Measurements from ENCODE around the gene TAMALIN. TPM values are rescaled to one million over a fixed set of nuclear protein-coding genes. Genes with fewer than 3 reads are reported as not detected.

TAMALIN gene
- total and polyA plus RNA-seq, 2 donors from 2014 or later, result 22.3 to 52.3 TPM

- Histone ChIP-seq H3K27me3 (ENCODE audit: control insufficient read depth, insufficient read depth, low read length) (no peaks in the 10 kb centered on the region), H3K36me3 (ENCODE audit: control insufficient read depth in 2 of 3, insufficient read depth in 3 of 3, low read length in 3 of 3) (peaks cover 0 to 56% (median 13%) of the 10 kb centered on the region in 3 donors), H3K9me3 (ENCODE audit: control insufficient read depth in 2 of 3, insufficient read depth in 1 of 3, low read length in 3 of 3) (no peaks in the 10 kb centered on the region), H3K4me1 (ENCODE audit: control insufficient read depth in 2 of 3, insufficient read depth in 2 of 3, low read depth in 1 of 3, low read length in 3 of 3) (peaks cover 0 to 10% (median 0%) of the 10 kb centered on the region in 3 donors), H3K4me3 (ENCODE audit: low read length in 3 of 3) (no peak overlapping the region), H3K27ac (ENCODE audit: low read depth in 2 of 2, low read length in 2 of 2) (no peak overlapping the region), H3K9ac (ENCODE audit: low read length in 3 of 3) (no peak overlapping the region)
- intact Hi-C loops (cut with DNase I), result no loop called here
- FAIRE-seq, result no peak
- peak in 1 of 5 donors; percentile 37 for DNase-seq
- TF ChIP-seq, protein P1, sequence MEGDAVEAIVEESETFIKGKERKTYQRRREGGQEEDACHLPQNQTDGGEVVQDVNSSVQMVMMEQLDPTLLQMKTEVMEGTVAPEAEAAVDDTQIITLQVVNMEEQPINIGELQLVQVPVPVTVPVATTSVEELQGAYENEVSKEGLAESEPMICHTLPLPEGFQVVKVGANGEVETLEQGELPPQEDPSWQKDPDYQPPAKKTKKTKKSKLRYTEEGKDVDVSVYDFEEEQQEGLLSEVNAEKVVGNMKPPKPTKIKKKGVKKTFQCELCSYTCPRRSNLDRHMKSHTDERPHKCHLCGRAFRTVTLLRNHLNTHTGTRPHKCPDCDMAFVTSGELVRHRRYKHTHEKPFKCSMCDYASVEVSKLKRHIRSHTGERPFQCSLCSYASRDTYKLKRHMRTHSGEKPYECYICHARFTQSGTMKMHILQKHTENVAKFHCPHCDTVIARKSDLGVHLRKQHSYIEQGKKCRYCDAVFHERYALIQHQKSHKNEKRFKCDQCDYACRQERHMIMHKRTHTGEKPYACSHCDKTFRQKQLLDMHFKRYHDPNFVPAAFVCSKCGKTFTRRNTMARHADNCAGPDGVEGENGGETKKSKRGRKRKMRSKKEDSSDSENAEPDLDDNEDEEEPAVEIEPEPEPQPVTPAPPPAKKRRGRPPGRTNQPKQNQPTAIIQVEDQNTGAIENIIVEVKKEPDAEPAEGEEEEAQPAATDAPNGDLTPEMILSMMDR (IDR thresholded peaks at IDR 0.05; ENCODE audit: borderline replicate concordance, extremely low read depth, insufficient read depth), result no peak
Observed at GRCh38 chr12:52055731-52056711, 49.3 kb downstream of the TAMALIN start.

GRCh38 chr12:52056801-52057637 is 50.3 kb downstream of the TAMALIN start:
- FAIRE-seq (no peak), DNase-seq (no peak)
- TF ChIP-seq, protein P1 (IDR thresholded peaks at IDR 0.05; ENCODE audit: borderline replicate concordance, extremely low read depth, insufficient read depth), result no peak
- Histone ChIP-seq H3K4me1 (ENCODE audit: control insufficient read depth in 2 of 3, insufficient read depth in 2 of 3, low read depth in 1 of 3, low read length in 3 of 3) (peaks cover 0 to 8% (median 0%) of the 10 kb centered on the region in 3 donors), H3K27me3 (ENCODE audit: control insufficient read depth, insufficient read depth, low read length) (no peaks in the 10 kb centered on the region), H3K4me3 (ENCODE audit: low read length in 3 of 3) (no peak overlapping the region), H3K36me3 (ENCODE audit: control insufficient read depth in 2 of 3, insufficient read depth in 3 of 3, low read length in 3 of 3) (peaks cover 0 to 56% (median 13%) of the 10 kb centered on the region in 3 donors), H3K9me3 (ENCODE audit: control insufficient read depth in 2 of 3, insufficient read depth in 1 of 3, low read length in 3 of 3) (no peaks in the 10 kb centered on the region), H3K27ac (ENCODE audit: low read depth in 2 of 2, low read length in 2 of 2) (no peak overlapping the region), H3K9ac (ENCODE audit: low read length in 3 of 3) (peak overlapping the region in 1 of 3 donors; percentile 12)
- intact Hi-C loops (cut with DNase I), result no loop called here

DNA sequence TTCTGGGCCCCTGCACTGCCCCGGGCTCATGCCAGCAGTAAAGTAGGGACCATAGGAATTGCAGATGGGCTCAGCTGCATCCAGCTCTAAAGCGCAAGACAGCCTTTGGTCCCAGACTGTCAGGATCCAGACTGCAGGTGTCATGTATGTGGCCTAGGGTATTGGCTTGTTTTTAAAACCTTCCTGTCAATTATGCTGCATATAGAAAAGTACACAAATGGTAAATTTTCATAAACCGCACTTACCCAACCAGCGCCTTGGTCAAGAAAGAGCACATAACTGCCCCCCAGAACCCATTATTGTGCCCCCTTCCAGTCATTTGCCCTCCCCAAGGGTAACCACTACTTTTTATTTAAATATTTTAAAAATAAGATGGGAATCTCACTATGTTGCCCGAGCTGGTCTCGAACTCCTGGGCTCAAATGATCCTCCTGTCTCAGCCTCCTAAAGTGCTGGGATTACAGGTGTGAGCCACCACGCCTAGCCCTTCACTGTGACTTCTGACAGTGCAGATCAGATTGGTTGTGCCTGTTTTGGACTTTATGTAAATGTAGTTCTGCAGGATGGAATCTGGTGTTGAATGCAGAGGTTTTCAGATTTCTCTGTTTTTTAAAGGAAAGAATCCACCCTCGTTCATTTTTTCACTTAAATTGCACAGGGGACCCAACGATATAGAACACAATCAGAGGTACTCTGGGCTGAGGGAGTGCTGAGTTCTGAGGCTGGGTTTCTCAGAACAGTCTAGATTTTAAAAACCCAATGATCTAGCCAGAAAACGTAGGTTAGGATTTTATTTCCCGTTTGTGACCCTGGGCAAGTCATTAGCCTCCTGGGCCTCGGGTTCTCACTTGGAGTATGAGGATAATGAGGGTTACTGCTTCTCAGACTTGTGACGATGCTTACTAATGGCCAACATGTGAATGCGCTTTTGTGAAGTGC is 51.2 kb downstream of the TAMALIN start:
- Histone ChIP-seq H3K4me1 (ENCODE audit: control insufficient read depth in 2 of 3, insufficient read depth in 2 of 3, low read depth in 1 of 3, low read length in 3 of 3) (peaks cover 0 to 5% (median 0%) of the 10 kb centered on the region in 3 donors), H3K9me3 (ENCODE audit: control insufficient read depth in 2 of 3, insufficient read depth in 1 of 3, low read length in 3 of 3) (no peaks in the 10 kb centered on the region), H3K27me3 (ENCODE audit: control insufficient read depth, insufficient read depth, low read length) (no peaks in the 10 kb centered on the region), H3K36me3 (ENCODE audit: control insufficient read depth in 2 of 3, insufficient read depth in 3 of 3, low read length in 3 of 3) (peaks cover 0 to 49% (median 13%) of the 10 kb centered on the region in 3 donors), H3K9ac (ENCODE audit: low read length in 3 of 3) (peak overlapping the region in 1 of 3 donors; percentile 12), H3K27ac (ENCODE audit: low read depth in 2 of 2, low read length in 2 of 2) (no peak overlapping the region), H3K4me3 (ENCODE audit: low read length in 3 of 3) (no peak overlapping the region)
- TF ChIP-seq, protein P1 (IDR thresholded peaks at IDR 0.05; ENCODE audit: borderline replicate concordance, extremely low read depth, insufficient read depth), result no peak
- DNase-seq (no peak), FAIRE-seq (no peak)
- intact Hi-C loops (cut with DNase I), result no loop called here
